K562 (cell line): ENCODE measurements around the gene NUFIP1. TPM values are rescaled to one million over a fixed set of nuclear protein-coding genes. Genes with fewer than 3 reads are reported as not detected.

Experiments used
- ATAC-seq: fragments of 200-7000 bp; cut with Tn5 transposase; 3 replicates; pipeline ENCODE4 v1.9.1; 2020; ENCODE audit warnings: moderate library complexity
- BruUV-seq: library from RNA; stranded (reverse); fragments of 400-500 nt; replicated peaks from 2 replicates; lab custom pipeline; 2021; lab: Mats Ljungman, UMichigan
- CTCF ChIA-PET: fragments of 300-600 bp; formaldehyde crosslinking; extraction: SDS; loops from one replicate; lab custom pipeline; 2021; ENCODE audit warnings: low intra/inter-chr PET ratio; lab: Yijun Ruan, JAX
- POLR2A ChIA-PET: fragments of 300-600, 350-650 bp; sonication (Branson Sonifier 250); formaldehyde crosslinking; extraction: SDS; loops from one replicate; lab custom pipeline; 2021; ENCODE audit warnings: antibody characterized with exemption, inconsistent platforms; lab: Yijun Ruan, JAX
- DNase-seq, 4 experiments: peaks; one replicate each; pipeline versions ENCODE4 v3.0.0 to v3.0.0-alpha.2; 2011 to 2018; ENCODE audit warnings: low spot score in 3 of 4, mixed read lengths in 3 of 4; ENCODE audit errors: extremely low read depth in 1 of 4
- FAIRE-seq: peaks from 2 replicates; lab custom pipeline; 2011; peaks lifted over from hg19 to GRCh38; lab: Jason Lieb, UNC
- H2AFZ ChIP-seq: 2 replicates; pipeline ENCODE4 v1.6.0; 2011; ENCODE audit warnings: low read depth, low read length, control low read depth, inconsistent platforms
- H3K27ac ChIP-seq: fragments of 200-600 bp; 3 replicates; pipeline ENCODE4 v1.8.0; 2011; ENCODE audit warnings: low read depth, mild to moderate bottlenecking, control low read depth, inconsistent platforms, low read length, moderate library complexity, mixed read lengths; ENCODE audit errors: extremely low read depth
- H3K27me3 ChIP-seq, 2 experiments: fragments of 300-600 bp in 1 of 2; 2 replicates in 1 of 2; 3 replicates in 1 of 2; pipeline versions ENCODE4 v1.6.0 to v1.8.0; 2011; ENCODE audit warnings: inconsistent platforms in 2 of 2, low read length in 2 of 2, mild to moderate bottlenecking in 1 of 2, mixed read lengths in 1 of 2, moderate library complexity in 1 of 2; ENCODE audit not compliant: control insufficient read depth in 2 of 2, insufficient read depth in 2 of 2
- H3K36me3 ChIP-seq: fragments of 300-600 bp; 3 replicates; pipeline ENCODE4 v1.8.0; 2011; ENCODE audit warnings: mild to moderate bottlenecking, low read length, inconsistent platforms; ENCODE audit not compliant: control insufficient read depth, insufficient read depth
- H3K4me1 ChIP-seq, 2 experiments: fragments of 200-600 bp in 1 of 2; replicated peaks in 1 of 2; 2 replicates in 1 of 2; 3 replicates in 1 of 2; pipeline versions ENCODE4 v1.5.1 to v1.8.0; 2011; ENCODE audit warnings: inconsistent platforms in 2 of 2, low read length in 2 of 2, mild to moderate bottlenecking in 1 of 2, mixed read lengths in 1 of 2, moderate library complexity in 1 of 2; ENCODE audit not compliant: control insufficient read depth in 2 of 2, insufficient read depth in 2 of 2
- H3K4me2 ChIP-seq: 2 replicates; pipeline ENCODE4 v1.6.1; 2011; ENCODE audit warnings: low read length, control low read depth, inconsistent platforms, mixed read lengths; ENCODE audit not compliant: insufficient read depth
- H3K4me3 ChIP-seq: fragments of 200-600 bp; sonication (generic), shearing (Covaris generic); 2 replicates; pipeline ENCODE4 v1.5.1; 2016; ENCODE audit warnings: control low read depth, inconsistent platforms
- H3K79me2 ChIP-seq: fragments of 200-600 bp; 3 replicates; pipeline ENCODE4 v1.8.0; 2011; ENCODE audit warnings: low read length, inconsistent platforms; ENCODE audit not compliant: control insufficient read depth, insufficient read depth
- H3K9ac ChIP-seq, 2 experiments: 2 replicates each; pipeline versions ENCODE4 v1.6.0 to v1.6.1; 2011; ENCODE audit warnings: low read depth in 2 of 2, low read length in 2 of 2, control low read depth in 1 of 2, inconsistent platforms in 1 of 2, mild to moderate bottlenecking in 1 of 2, mixed read lengths in 1 of 2; ENCODE audit not compliant: insufficient read depth in 1 of 2
- H3K9me1 ChIP-seq: one replicate; pipeline ENCODE4 v1.6.0; 2011; ENCODE audit warnings: inconsistent platforms, mild to moderate bottlenecking, low read length, moderate library complexity; ENCODE audit not compliant: control insufficient read depth, insufficient read depth
- H3K9me3 ChIP-seq: replicated peaks from 2 replicates; pipeline ENCODE4 v1.5.1; 2011; ENCODE audit warnings: low read depth, low read length, inconsistent platforms; ENCODE audit not compliant: control insufficient read depth, insufficient read depth
- H4K20me1 ChIP-seq: replicated peaks from 2 replicates; pipeline ENCODE4 v1.6.1; 2011; ENCODE audit warnings: low read length, inconsistent platforms, mixed read lengths; ENCODE audit not compliant: control insufficient read depth, insufficient read depth
- ELF2 ChIP-seq: fragments of 250-450 bp; sonication (Bioruptor Pico); IDR thresholded peaks from 2 replicates; pipeline ENCODE4 v1.5.0; 2021; ENCODE audit warnings: mild to moderate bottlenecking
- POLR2A ChIP-seq: fragments of 450-650 bp; conservative IDR thresholded peaks from 2 replicates; pipeline ENCODE4 v1.6.1; 2016
- RBM17 ChIP-seq: fragments of 200-400 bp; formaldehyde crosslinking; IDR thresholded peaks from 2 replicates; pipeline ENCODE4 v1.6.1; 2017; ENCODE audit warnings: low read depth, mild to moderate bottlenecking, low read length, borderline replicate concordance
- SMARCA4 ChIP-seq: fragments of 450-650 bp; IDR thresholded peaks from 2 replicates; pipeline ENCODE4 v1.6.1; 2016
- TAF9B ChIP-seq: fragments of 450-650 bp; IDR thresholded peaks from 2 replicates; pipeline ENCODE4 v1.6.1; 2018; ENCODE audit warnings: mild to moderate bottlenecking; ENCODE audit not compliant: partially characterized antibody
- TCF7L2 ChIP-seq: fragments of 150-350 bp; IDR thresholded peaks from 2 replicates; pipeline ENCODE4 v1.6.1; 2016; ENCODE audit warnings: low read depth, mild to moderate bottlenecking, low read length, moderate library complexity
- WGBS: fragments of 100-300 bp; shearing (Covaris generic); methylation state at CpG from one replicate; pipeline ENCODE4 v1.1.6; 2016; ENCODE audit warnings: low coverage, mixed read lengths; ENCODE audit not compliant: insufficient coverage; ENCODE audit errors: missing lambda C conversion rate; 5-methylcytosine and 5-hydroxymethylcytosine counted together
- in situ Hi-C: fragments of 300-500 bp; cut with MboI; formaldehyde crosslinking; loops from 4 replicates; pipeline ENCODE4 v1.15.0; 2018; ENCODE audit warnings: inconsistent platforms, mixed read lengths
- intact Hi-C: fragments of 100-400 bp; cut with micrococcal nuclease; formaldehyde crosslinking; loops from 2 replicates; pipeline ENCODE4 v1.14.2; 2022
- polyA plus RNA-seq, 8 experiments: library from polyadenylated mRNA; depleted of rRNA in 4 of 8; stranded (reverse) in 5 of 8; unstranded in 3 of 8; fragments of >200 nt; fragmentation: Nextera tagmentation in 2 of 8; fragmentation: Illumina TruSeq in 1 of 8; extraction: Ambion mirVana in 2 of 8; extraction: Trizol in 1 of 8; gene quantifications; 2 replicates each; pipeline versions ENCODE4 v1.2.1 to v1.2.3, GENCODE V29; 2011 to 2014; ENCODE audit warnings: inconsistent platforms in 1 of 8, missing spikeins in 1 of 8
- total RNA-seq, 7 experiments: library from RNA; depleted of rRNA in 6 of 7; stranded (reverse); fragments of >200 nt in 6 of 7; fragmentation: Illumina TruSeq in 2 of 7; extraction: Trizol in 2 of 7; gene quantifications; 2 replicates each; pipeline versions ENCODE4 v1.2.1 to v1.2.3, GENCODE V29; 2011 to 2021; ENCODE audit warnings: low replicate concordance in 1 of 7
- TF ChIP-seq, protein P1 (sequence below), 2 experiments: fragments of 450-650 bp; IDR thresholded peaks; 2 replicates each; pipeline ENCODE4 v1.6.1; 2018; ENCODE audit warnings: mild to moderate bottlenecking in 2 of 2, low read depth in 1 of 2; ENCODE audit not compliant: partially characterized antibody in 2 of 2
- TF ChIP-seq, protein P2 (sequence below): sonication (generic); formaldehyde crosslinking; IDR thresholded peaks from 2 replicates; pipeline ENCODE4 v1.8.1; 2023; ENCODE audit warnings: mild to moderate bottlenecking, missing genetic modification reagents
- TF ChIP-seq, protein P3 (sequence below), 2 experiments: fragments of 450-650 bp in 1 of 2; sonication (generic) in 1 of 2; formaldehyde crosslinking; conservative IDR thresholded peaks; 2 replicates each; pipeline versions ENCODE4 v1.4.0 to v1.8.1; 2020 to 2022; ENCODE audit warnings: mild to moderate bottlenecking in 1 of 2, missing genetic modification reagents in 1 of 2

The NUFIP1 gene
- total and polyA plus RNA-seq, 9 of the 15 experiments (the other 6 are each of a cell fraction or from before 2014, with no cell fraction given), result 2.6 to 9.7 (median 4.1) TPM

DNA sequence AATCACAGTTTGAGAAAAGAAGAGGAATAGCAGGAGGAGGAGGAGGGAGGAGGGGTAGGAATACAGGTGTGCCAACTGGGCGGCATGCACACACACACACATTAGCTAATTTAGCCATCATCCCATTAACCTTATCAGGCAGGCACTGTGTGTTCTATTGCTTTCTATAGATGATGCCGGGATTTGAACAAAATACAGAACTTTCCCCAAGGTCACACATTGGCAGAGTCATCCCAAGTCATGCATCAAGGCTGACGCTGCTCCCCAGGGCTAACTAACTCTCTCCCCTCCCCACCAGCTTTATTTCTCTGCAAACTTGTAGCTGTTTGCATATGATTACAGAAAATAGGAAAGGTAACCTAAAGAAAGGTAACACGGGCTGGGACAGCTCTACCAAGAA lies 83.0 kb downstream of the NUFIP1 start:
- ChIA-PET CTCF (no interaction called here), POLR2A (interaction anchor here (0.6 to 1.0 kb wide), 2 partner anchors 10 to 12 kb away, joined by 3 to 4 read pairs; no protein-coding TSS in a partner anchor)
- 5% methylated on average over 4 of the region's 4 CpGs for WGBS
- Histone ChIP-seq H3K9me1 (no peaks in the 10 kb centered on the region), H3K9ac (no peak overlapping the region), H3K79me2 (no peaks in the 10 kb centered on the region), H3K36me3 (no peaks in the 10 kb centered on the region), H2AFZ (no peak overlapping the region), H3K27me3 (peaks cover 15 to 33% of the 10 kb centered on the region in 2 experiments; a peak in 4 of 5 replicates), H3K4me1 (no peaks in the 10 kb centered on the region), H4K20me1 (no peaks in the 10 kb centered on the region), H3K27ac (no peak overlapping the region), H3K9me3 (no peaks in the 10 kb centered on the region), H3K4me2 (no peak overlapping the region), H3K4me3 (no peak overlapping the region)
- no TSS peak for BruUV-seq
- in situ Hi-C loops, result no loop called here
- FAIRE-seq, result no peak
- no peak for ATAC-seq
- no peak for DNase-seq
- TF ChIP-seq SMARCA4 (no peak), RBM17 (no peak), POLR2A (no peak), TCF7L2 (no peak), TAF9B (no peak), ELF2 (CRISPR knock-in tag) (no peak)
- TF ChIP-seq, protein P1, sequence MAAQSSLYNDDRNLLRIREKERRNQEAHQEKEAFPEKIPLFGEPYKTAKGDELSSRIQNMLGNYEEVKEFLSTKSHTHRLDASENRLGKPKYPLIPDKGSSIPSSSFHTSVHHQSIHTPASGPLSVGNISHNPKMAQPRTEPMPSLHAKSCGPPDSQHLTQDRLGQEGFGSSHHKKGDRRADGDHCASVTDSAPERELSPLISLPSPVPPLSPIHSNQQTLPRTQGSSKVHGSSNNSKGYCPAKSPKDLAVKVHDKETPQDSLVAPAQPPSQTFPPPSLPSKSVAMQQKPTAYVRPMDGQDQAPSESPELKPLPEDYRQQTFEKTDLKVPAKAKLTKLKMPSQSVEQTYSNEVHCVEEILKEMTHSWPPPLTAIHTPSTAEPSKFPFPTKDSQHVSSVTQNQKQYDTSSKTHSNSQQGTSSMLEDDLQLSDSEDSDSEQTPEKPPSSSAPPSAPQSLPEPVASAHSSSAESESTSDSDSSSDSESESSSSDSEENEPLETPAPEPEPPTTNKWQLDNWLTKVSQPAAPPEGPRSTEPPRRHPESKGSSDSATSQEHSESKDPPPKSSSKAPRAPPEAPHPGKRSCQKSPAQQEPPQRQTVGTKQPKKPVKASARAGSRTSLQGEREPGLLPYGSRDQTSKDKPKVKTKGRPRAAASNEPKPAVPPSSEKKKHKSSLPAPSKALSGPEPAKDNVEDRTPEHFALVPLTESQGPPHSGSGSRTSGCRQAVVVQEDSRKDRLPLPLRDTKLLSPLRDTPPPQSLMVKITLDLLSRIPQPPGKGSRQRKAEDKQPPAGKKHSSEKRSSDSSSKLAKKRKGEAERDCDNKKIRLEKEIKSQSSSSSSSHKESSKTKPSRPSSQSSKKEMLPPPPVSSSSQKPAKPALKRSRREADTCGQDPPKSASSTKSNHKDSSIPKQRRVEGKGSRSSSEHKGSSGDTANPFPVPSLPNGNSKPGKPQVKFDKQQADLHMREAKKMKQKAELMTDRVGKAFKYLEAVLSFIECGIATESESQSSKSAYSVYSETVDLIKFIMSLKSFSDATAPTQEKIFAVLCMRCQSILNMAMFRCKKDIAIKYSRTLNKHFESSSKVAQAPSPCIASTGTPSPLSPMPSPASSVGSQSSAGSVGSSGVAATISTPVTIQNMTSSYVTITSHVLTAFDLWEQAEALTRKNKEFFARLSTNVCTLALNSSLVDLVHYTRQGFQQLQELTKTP (IDR thresholded peaks at IDR 0.05; ENCODE audit: low read depth in 1 of 2, partially characterized antibody in 2 of 2), result no peak
- TF ChIP-seq, protein P2, sequence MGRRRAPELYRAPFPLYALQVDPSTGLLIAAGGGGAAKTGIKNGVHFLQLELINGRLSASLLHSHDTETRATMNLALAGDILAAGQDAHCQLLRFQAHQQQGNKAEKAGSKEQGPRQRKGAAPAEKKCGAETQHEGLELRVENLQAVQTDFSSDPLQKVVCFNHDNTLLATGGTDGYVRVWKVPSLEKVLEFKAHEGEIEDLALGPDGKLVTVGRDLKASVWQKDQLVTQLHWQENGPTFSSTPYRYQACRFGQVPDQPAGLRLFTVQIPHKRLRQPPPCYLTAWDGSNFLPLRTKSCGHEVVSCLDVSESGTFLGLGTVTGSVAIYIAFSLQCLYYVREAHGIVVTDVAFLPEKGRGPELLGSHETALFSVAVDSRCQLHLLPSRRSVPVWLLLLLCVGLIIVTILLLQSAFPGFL (CRISPR knock-in tag), result no peak
- TF ChIP-seq, protein P3, sequence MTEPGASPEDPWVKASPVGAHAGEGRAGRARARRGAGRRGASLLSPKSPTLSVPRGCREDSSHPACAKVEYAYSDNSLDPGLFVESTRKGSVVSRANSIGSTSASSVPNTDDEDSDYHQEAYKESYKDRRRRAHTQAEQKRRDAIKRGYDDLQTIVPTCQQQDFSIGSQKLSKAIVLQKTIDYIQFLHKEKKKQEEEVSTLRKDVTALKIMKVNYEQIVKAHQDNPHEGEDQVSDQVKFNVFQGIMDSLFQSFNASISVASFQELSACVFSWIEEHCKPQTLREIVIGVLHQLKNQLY (CRISPR knock-in tag; conservative IDR thresholded peaks at IDR 0.05), result no peak
- TF ChIP-seq, all 486 proteins: peak for 0
- intact Hi-C loops, result no loop called here
